KOPT-K1 (cell line): ENCODE results near the gene PLCL1.

Source experiments
- H3K27ac ChIP-seq: fragments of 200-600 bp; sonication (generic); 2 replicates; pipeline ENCODE4 v1.5.1; 2016; ENCODE audit warnings: antibody characterized with exemption, mild to moderate bottlenecking, low read depth, low read length; ENCODE audit not compliant: poor library complexity, severe bottlenecking
- H3K36me3 ChIP-seq: fragments of 200-600 bp; sonication (generic); 2 replicates; pipeline ENCODE4 v1.5.1; 2017; ENCODE audit warnings: antibody characterized with exemption, mild to moderate bottlenecking, low read length, moderate library complexity; ENCODE audit not compliant: insufficient read depth
- H3K9me3 ChIP-seq: fragments of 200-600 bp; sonication (generic); 2 replicates; pipeline ENCODE4 v1.5.1; 2017; ENCODE audit warnings: antibody characterized with exemption, low read length, mild to moderate bottlenecking; ENCODE audit not compliant: insufficient read depth, poor library complexity, severe bottlenecking

The PLCL1 gene

DNA sequence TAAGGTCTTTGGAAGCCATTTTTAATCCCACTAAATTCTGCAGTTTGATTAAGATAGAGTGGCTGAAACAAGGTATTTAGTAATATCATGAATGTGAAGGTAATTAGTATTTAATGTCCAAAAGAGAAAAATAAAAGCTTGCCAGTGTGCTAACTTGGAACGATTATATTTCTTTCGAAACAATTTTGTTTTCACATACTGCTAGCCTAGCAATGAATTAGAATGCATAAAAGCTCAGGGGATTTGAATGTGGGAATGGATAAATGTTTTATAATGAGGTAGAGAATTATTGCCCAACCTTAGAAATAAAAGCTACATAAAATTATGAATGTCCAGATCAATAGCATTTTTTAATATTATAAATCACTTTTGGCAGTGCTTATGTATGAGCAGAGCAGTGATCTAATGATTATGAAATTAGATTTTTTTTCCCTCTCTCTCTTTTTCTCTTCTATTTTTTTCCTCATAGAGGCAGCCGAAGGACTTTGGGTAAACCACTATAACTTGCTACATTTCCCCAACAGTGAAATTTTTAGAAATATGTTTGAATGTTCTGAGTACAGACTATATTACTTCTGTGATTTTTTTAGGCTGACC lies 75.5 kb downstream of the PLCL1 start:
- no peaks in the 10 kb centered on the region for H3K9me3 ChIP-seq
- no peaks in the 10 kb centered on the region for H3K36me3 ChIP-seq
- H3K27ac ChIP-seq, result no peak overlapping the region

- no peaks in the 10 kb centered on the region for H3K36me3 ChIP-seq
- no peak overlapping the region for H3K27ac ChIP-seq
- H3K9me3 ChIP-seq, result no peaks in the 10 kb centered on the region
These were observed 79.1 kb downstream of the PLCL1 start for GRCh38 chr2:197883354-197884032.

DNA sequence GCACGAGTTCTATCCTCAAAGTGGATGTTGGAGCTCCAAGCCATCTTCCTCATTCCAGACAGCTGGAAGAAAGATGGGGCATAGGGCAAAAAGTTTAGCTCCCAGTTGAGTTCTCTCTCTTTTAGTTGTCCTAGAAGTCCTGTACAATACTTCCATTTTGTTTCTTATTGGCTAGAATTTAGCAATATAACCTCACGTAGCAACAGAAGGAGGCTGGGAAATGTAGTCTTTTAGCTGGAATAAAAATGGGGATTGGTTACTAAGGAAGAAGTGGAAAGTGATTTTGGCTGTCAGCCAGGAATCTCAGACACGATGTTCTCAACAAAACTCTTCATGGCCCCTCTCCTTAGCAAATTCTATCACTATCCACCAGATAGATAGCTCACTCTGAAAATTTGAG lies 79.9 kb downstream of the PLCL1 start:
- Histone ChIP-seq H3K36me3 (no peaks in the 10 kb centered on the region), H3K27ac (no peak overlapping the region), H3K9me3 (no peaks in the 10 kb centered on the region)

GRCh38 chr2:197885126-197885525 lies 80.7 kb downstream of the PLCL1 start:
- Histone ChIP-seq H3K9me3 (no peaks in the 10 kb centered on the region), H3K27ac (no peak overlapping the region)

GRCh38 chr2:197885587-197885986 lies 81.2 kb downstream of the PLCL1 start:
- H3K27ac ChIP-seq, result no peak overlapping the region
- H3K36me3 ChIP-seq, result no peaks in the 10 kb centered on the region
- H3K9me3 ChIP-seq, result no peaks in the 10 kb centered on the region

More at GRCh38 chr2:197885126-197885525, 80.7 kb downstream of the PLCL1 start:
- no peaks in the 10 kb centered on the region for H3K36me3 ChIP-seq

- no peaks in the 10 kb centered on the region for H3K9me3 ChIP-seq
- H3K27ac ChIP-seq, result no peak overlapping the region
- H3K36me3 ChIP-seq, result no peaks in the 10 kb centered on the region
These were observed 83.9 kb downstream of the PLCL1 start for GRCh38 chr2:197888321-197888720.

DNA sequence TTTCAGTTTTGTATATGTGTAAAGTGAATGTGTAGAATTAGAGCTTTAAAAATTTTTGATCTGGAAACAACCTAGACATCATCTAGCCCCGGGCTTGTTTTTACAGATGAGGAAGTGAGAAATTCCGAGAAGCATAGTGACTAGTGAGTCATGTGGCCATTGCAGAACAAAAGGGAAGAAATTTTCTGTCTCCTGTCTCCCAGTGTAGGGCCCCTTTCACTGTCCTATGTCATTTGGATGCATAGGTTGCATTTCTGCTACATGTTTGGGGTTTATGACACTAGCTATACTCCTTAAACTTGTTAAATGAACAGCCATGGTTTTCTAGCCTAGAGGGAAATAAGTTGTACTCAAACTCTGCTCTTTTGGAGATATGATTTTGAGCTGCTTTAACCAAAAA lies 84.6 kb downstream of the PLCL1 start:
- Histone ChIP-seq H3K27ac (no peak overlapping the region), H3K9me3 (no peaks in the 10 kb centered on the region), H3K36me3 (no peaks in the 10 kb centered on the region)

DNA sequence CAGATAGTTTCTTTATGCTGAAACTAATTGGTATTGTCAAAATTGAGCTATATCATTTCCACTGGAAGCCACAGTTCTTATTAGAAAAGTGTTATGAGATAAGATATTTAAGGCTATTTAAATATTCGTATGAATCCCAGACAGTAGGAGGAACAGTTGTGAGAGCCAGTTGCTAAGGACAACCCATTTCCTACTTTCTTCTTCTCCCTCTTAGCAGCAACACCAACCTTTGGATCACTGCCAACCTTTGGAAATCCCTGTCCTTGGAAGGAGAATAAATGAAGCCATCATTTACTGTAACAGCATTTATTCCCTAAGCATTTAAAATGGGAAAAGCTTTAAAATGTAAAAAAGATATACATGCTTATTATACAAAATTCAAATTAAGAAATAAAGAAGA lies 85.8 kb downstream of the PLCL1 start:
- Histone ChIP-seq H3K9me3 (no peaks in the 10 kb centered on the region), H3K27ac (no peak overlapping the region), H3K36me3 (no peaks in the 10 kb centered on the region)

GRCh38 chr2:197891897-197892442 lies 87.6 kb downstream of the PLCL1 start:
- Histone ChIP-seq H3K36me3 (no peaks in the 10 kb centered on the region), H3K9me3 (no peaks in the 10 kb centered on the region), H3K27ac (no peak overlapping the region)

DNA sequence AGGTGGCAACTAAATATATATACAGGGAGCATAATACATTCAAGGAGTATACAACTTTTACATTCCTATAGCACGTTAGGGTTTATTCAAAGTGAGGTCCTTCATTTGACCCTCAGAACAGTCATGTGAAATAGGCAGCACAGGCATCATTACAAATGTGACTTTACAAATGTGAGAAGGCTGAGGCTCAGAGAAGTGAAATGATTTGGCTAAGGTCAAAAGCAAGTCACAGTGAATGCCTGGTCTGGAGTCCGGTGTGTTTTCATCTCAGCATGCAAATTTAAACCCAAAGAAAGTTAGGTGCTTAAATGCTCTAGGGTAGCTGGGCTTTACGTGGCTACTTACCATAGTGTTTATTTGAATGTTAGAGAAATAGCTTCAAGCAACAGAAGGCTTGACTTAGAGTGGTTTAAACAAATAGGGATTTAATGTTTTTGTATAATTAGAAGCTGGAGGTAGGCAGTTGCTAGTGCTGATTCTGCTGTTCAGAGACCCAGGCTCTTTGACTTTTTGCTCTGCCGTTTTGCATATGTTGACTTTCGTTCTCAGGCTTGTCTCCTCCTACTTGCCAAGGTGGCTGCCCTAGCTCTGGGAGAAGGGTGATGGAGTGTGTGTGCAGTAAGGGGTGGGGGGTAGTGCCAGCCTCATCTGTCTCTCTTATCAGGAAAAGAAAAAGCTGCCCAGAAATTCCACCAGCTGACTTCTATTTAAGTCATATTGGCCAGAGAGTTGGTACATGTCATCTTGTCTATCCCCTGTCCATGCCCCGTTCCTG lies 89.2 kb downstream of the PLCL1 start:
- Histone ChIP-seq H3K36me3 (no peaks in the 10 kb centered on the region), H3K9me3 (no peaks in the 10 kb centered on the region), H3K27ac (no peak overlapping the region)

DNA sequence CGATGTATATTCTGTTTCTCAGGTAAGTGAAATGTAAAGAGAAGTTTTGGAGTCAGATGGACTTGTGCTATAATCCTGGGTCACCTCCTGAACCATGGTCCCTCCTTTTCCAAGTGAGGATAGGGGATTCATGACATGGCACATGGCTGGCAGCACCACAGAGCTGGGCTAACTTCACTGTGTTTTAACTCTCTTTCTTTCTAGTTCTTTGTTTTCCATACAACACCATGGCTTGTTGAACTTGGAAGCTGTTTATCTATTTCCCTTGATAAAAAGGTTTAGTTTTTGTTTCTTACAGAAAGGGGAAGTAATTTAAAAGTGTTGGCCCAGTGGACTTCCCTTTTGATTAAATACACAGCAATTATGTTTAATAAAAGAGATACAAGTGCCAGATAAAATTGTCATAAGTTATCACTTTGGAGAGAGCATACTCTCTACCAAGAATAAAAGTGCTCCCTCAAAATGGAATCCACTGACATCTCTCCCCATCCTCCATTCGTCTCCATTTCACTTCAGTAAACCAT lies 90.4 kb downstream of the PLCL1 start:
- no peak overlapping the region for H3K27ac ChIP-seq
- H3K36me3 ChIP-seq, result no peaks in the 10 kb centered on the region
- no peaks in the 10 kb centered on the region for H3K9me3 ChIP-seq

- H3K36me3 ChIP-seq, result no peaks in the 10 kb centered on the region
- no peaks in the 10 kb centered on the region for H3K9me3 ChIP-seq
- no peak overlapping the region for H3K27ac ChIP-seq
These were observed 93.7 kb downstream of the PLCL1 start for GRCh38 chr2:197897960-197898678.

- Histone ChIP-seq H3K27ac (no peak overlapping the region), H3K36me3 (no peaks in the 10 kb centered on the region), H3K9me3 (no peaks in the 10 kb centered on the region)
These were observed 100.1 kb downstream of the PLCL1 start for GRCh38 chr2:197904446-197904845.

GRCh38 chr2:197908156-197908555 lies 103.8 kb downstream of the PLCL1 start:
- H3K9me3 ChIP-seq, result no peaks in the 10 kb centered on the region
- H3K27ac ChIP-seq, result no peak overlapping the region
- no peaks in the 10 kb centered on the region for H3K36me3 ChIP-seq
